Gastroesophageal sphincter (tissue), 4 donors: ENCODE data around the gene SFXN3. TPM values are rescaled to one million over a fixed set of nuclear protein-coding genes. Genes with fewer than 3 reads are reported as not detected.
A peak's percentile ranks its signal among the peaks of the same experiment; 100 is the strongest.

Source experiments
- ATAC-seq: fragments of 150-250 bp; one replicate; pipeline ENCODE4 v1.9.1; 2016; ENCODE audit warnings: mild to moderate bottlenecking, moderate library complexity
- H3K27ac ChIP-seq, 4 donors: fragments of 200-600 bp; sonication (generic) in 3 of 4; 1 replicate in 3 of 4; 2 replicates in 1 of 4; pipeline ENCODE4 v1.5.1; 2016 to 2019
- H3K27me3 ChIP-seq: fragments of 200-600 bp; sonication (generic); one replicate; pipeline ENCODE4 v1.5.1; 2019
- H3K36me3 ChIP-seq, 2 donors: fragments of 200-600 bp; sonication (generic); one replicate each; pipeline ENCODE4 v1.5.1; 2019; ENCODE audit warnings: control low read depth in 1 of 2
- H3K4me1 ChIP-seq, 3 donors: fragments of 200-600 bp; sonication (generic); 1 replicate in 2 of 3; 2 replicates in 1 of 3; pipeline ENCODE4 v1.5.1; 2016 to 2019; ENCODE audit warnings: control low read depth in 2 of 3
- H3K4me3 ChIP-seq, 2 donors: fragments of 200-600 bp; sonication (generic); one replicate each; pipeline ENCODE4 v1.5.1; 2019; ENCODE audit warnings: mild to moderate bottlenecking in 1 of 2, moderate library complexity in 1 of 2
- H3K9me3 ChIP-seq, 3 donors: fragments of 200-600 bp; sonication (generic); one replicate each; pipeline ENCODE4 v1.5.1; 2017 to 2019; ENCODE audit warnings: control low read depth in 2 of 3
- EP300 ChIP-seq: sonication (generic); formaldehyde crosslinking; IDR thresholded peaks from one replicate; pipeline ENCODE4 v1.6.1; 2017; ENCODE audit warnings: antibody characterized with exemption, mild to moderate bottlenecking
- POLR2A ChIP-seq, 2 donors: fragments of 450-650 bp; IDR thresholded peaks; one replicate each; pipeline ENCODE4 v1.6.1; 2017; ENCODE audit warnings: antibody characterized with exemption in 2 of 2, mild to moderate bottlenecking in 2 of 2, moderate library complexity in 1 of 2
- POLR2AphosphoS5 ChIP-seq: sonication (generic); formaldehyde crosslinking; IDR thresholded peaks from one replicate; pipeline ENCODE4 v1.6.1; 2017; ENCODE audit warnings: antibody characterized with exemption
- WGBS, 2 donors: methylation state at CpG; one replicate each; pipeline ENCODE4 v1.1.5; 2018; ENCODE audit warnings: low coverage in 1 of 2; 5-methylcytosine and 5-hydroxymethylcytosine counted together
- total RNA-seq, 4 donors: library from RNA; depleted of rRNA; stranded (reverse); fragments of >200 nt; gene quantifications; one replicate each; pipeline ENCODE4 v1.1.0, GENCODE V29; 2016
- TF ChIP-seq, protein P1 (sequence below), 4 experiments: fragments of 200-600 bp in 2 of 4; fragments of 450-650 bp in 2 of 4; sonication (generic) in 1 of 4; IDR thresholded peaks; one replicate each; pipeline ENCODE4 v1.5.1; 2017 to 2019; ENCODE audit warnings: antibody characterized with exemption in 4 of 4, mild to moderate bottlenecking in 2 of 4, moderate library complexity in 2 of 4

Gene SFXN3
- total RNA-seq, 4 donors from 2014 or later = 47.5 to 84.2 (median 66.0) TPM

DNA sequence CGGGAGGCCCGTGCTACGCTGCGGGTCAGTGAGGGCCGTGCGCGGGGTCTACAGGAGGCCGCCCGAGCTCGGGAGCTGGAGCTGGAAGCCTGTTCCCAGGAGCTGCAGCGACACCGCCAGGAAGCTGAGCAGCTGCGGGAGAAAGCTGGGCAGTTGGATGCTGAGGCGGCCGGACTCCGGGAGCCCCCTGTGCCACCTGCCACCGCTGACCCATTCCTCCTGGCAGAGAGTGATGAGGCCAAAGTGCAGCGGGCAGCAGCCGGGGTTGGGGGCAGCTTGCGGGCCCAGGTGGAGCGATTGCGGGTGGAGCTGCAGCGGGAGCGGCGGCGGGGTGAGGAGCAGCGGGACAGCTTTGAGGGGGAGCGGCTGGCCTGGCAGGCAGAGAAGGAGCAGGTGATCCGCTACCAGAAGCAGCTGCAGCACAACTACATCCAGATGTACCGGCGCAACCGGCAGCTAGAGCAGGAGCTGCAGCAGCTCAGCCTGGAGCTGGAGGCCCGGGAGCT lies 24.4 kb upstream of the SFXN3 start:
- H3K36me3 ChIP-seq = peaks cover 0 to 52% of the 10 kb centered on the region in 2 donors
- WGBS, 2 donors = 90% methylated on average over 4 of the region's 33 CpGs; no CpG with 5 or more reads in 1 of the 2 donors
- no peaks in the 10 kb centered on the region for H3K9me3 ChIP-seq
- H3K4me1 ChIP-seq = peaks cover 2 to 78% (median 26%) of the 10 kb centered on the region in 3 donors
- no peaks in the 10 kb centered on the region for H3K27me3 ChIP-seq
- ATAC-seq = no peak
- no peak overlapping the region for H3K4me3 ChIP-seq
- TF ChIP-seq POLR2A (IDR thresholded peaks at IDR 0.05) (no peak), POLR2AphosphoS5 (no peak), EP300 (no peak)
- TF ChIP-seq, protein P1, sequence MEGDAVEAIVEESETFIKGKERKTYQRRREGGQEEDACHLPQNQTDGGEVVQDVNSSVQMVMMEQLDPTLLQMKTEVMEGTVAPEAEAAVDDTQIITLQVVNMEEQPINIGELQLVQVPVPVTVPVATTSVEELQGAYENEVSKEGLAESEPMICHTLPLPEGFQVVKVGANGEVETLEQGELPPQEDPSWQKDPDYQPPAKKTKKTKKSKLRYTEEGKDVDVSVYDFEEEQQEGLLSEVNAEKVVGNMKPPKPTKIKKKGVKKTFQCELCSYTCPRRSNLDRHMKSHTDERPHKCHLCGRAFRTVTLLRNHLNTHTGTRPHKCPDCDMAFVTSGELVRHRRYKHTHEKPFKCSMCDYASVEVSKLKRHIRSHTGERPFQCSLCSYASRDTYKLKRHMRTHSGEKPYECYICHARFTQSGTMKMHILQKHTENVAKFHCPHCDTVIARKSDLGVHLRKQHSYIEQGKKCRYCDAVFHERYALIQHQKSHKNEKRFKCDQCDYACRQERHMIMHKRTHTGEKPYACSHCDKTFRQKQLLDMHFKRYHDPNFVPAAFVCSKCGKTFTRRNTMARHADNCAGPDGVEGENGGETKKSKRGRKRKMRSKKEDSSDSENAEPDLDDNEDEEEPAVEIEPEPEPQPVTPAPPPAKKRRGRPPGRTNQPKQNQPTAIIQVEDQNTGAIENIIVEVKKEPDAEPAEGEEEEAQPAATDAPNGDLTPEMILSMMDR (IDR thresholded peaks at IDR 0.05) = no peak
- H3K27ac ChIP-seq = peak overlapping the region in 3 of 4 donors; percentile 62 to 69 (median 65)

DNA sequence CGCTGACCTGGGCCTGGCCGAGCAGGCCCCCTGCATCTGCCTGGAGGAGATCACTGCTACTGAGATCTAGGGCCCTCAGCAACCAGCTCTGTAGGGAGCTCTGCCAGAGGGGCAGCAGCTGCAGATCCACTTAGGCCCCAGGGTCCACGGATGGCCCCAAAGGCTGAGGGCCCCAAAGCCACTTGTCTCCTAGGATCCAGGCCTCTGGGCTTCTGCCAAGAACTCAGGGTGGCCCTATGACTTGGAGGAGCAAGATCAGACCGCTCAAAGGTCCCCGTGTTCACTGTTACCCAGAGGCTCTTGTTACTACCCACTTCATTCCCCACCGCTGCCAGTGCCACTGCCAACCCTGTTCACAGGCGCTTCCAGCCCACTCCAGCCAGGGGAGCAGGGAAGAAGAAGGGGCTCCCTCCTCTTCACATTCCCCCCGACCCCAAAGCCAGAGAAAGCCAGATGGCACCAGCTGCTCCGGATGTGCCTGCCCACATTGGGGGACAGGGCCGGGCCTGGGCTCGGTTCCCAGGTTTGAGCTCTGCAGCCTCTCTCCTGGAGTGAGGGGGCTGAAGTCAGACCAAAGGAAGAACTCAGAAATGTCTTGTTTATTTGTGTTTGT lies 23.8 kb upstream of the SFXN3 start:
- no peak for ATAC-seq
- no peaks in the 10 kb centered on the region for H3K27me3 ChIP-seq
- WGBS, 2 donors = 0% methylated on average over 2 of the region's 11 CpGs; no CpG with 5 or more reads in 1 of the 2 donors
- TF ChIP-seq POLR2A (IDR thresholded peaks at IDR 0.05) = no peak
- no peak for TF ChIP-seq EP300
- TF ChIP-seq, protein P1 (IDR thresholded peaks at IDR 0.05) = no peak
- TF ChIP-seq POLR2AphosphoS5 = no peak
- H3K36me3 ChIP-seq = peaks cover 0 to 52% of the 10 kb centered on the region in 2 donors
- H3K4me3 ChIP-seq = no peak overlapping the region
- peak overlapping the region in 3 of 4 donors; percentile 62 to 69 (median 65) for H3K27ac ChIP-seq
- H3K9me3 ChIP-seq = no peaks in the 10 kb centered on the region
- peaks cover 0 to 78% (median 20%) of the 10 kb centered on the region in 3 donors for H3K4me1 ChIP-seq

DNA sequence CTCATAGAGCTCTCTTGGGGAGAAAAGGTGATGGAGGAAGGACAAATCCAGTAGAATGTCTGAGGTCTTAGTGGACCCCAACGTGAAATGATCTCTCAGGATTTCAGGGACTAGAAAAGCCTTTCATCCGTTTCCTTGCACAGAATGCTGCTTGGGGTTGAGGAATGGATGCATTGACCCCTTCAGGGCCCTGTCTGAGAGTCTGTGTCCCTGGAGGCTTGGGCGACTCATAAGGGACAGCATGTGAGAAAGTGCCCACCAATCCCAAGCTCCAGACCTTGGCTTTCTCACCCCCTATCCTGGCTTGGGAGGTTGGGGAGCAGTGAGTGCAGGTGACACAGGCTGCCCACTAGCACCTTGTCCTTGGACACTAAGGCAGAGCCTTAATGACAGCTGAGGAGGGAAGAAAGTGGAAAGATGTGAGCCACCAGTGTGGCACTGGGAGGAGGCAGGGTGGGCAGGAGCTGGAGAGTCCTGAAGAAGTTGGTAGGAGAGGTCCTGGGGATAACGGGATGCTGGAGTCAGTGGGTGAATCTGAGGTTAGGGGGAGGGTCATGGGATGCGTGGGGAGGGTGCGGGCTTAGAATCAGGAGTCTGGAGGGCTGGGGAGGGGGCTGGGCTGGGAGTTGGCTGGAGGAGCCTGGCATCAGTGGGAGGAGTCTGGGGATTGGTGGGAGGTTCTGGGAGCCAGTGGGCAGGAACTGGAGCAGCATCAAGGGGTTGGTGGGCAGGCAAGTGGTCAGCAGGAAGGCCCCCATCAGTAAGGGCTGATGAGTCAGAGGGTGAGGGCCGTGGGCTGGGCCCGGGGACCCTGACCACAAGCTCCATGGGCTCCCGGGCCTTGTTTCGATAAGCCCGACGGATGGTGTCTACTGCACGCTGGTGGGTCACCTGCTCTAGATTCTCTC lies 22.9 kb upstream of the SFXN3 start:
- Histone ChIP-seq H3K4me1 (peaks cover 0 to 78% (median 21%) of the 10 kb centered on the region in 3 donors), H3K27ac (peak overlapping the region in 3 of 4 donors; percentile 65 to 71 (median 69))
- ATAC-seq = no peak

DNA sequence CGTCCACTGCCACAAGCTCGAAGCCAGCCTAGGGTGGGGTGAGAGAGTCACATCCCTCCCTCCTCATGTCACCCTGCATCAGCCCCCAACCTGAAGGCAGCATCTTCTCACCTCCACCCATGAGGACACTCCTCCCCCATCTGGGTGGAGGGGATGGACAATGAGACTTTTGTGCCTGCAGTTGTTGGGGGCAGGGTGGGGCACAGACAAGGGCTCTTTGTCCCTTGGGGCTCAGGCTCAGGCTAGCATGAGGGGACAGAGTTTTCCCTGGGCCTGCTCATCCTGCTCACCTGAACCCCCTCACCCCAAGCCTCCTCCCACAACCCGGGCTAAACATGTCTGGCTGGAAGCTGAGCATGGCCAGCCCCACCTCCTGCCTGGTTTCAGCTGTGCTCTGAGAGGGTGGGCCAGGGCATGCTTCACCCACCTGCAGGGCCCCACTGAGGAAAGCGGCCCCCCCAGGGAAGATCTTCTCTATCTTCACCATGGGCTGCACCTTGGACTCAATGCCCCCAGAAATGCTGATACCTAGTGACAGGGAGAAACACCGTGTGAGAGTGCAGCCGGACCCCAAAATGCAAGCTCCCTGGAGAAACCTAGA lies 22.1 kb upstream of the SFXN3 start:
- WGBS, 2 donors = 63 to 67% methylated on average over 2 of the region's 6 CpGs
- no peaks in the 10 kb centered on the region for H3K27me3 ChIP-seq
- no peaks in the 10 kb centered on the region for H3K9me3 ChIP-seq
- peak overlapping the region in 3 of 4 donors; percentile 65 to 71 (median 69) for H3K27ac ChIP-seq
- H3K4me1 ChIP-seq = peaks cover 0 to 78% (median 26%) of the 10 kb centered on the region in 3 donors
- TF ChIP-seq POLR2AphosphoS5 = no peak
- TF ChIP-seq, protein P1 (IDR thresholded peaks at IDR 0.05) = no peak
- H3K4me3 ChIP-seq = no peak overlapping the region
- ATAC-seq = no peak
- H3K36me3 ChIP-seq = peaks cover 0 to 36% of the 10 kb centered on the region in 2 donors

More for the DNA sequence above, 22.9 kb upstream of the SFXN3 start:
- no peaks in the 10 kb centered on the region for H3K9me3 ChIP-seq
- H3K36me3 ChIP-seq = peaks cover 0 to 44% of the 10 kb centered on the region in 2 donors
- H3K27me3 ChIP-seq = no peaks in the 10 kb centered on the region
- TF ChIP-seq POLR2AphosphoS5 = peak; percentile 26
- TF ChIP-seq, protein P1 (IDR thresholded peaks at IDR 0.05) = no peak
- WGBS, 2 donors = 22 to 40% methylated on average over 4 to 8 of the region's 13 CpGs
- no peak overlapping the region for H3K4me3 ChIP-seq
